Stimulated activated CD4-positive, alpha-beta T cell treated with anti-CD3 and anti-CD28 coated beads, Interleukin-15, amount 100 ng/mL, for 1 hour (primary cell): ENCODE measurements around the gene HRC.
"Not testable (repeated sequence)": the region's sequence is repeated elsewhere in the genome, so short reads cannot be mapped to it uniquely, and the experiment has no call there.

Experiments used
- DNase-seq, 2 donors: peaks; one replicate each; pipeline ENCODE4 v3.0.0-alpha.2; 2020; ENCODE audit warnings: low read depth in 1 of 2, low spot score in 1 of 2

HRC gene

GRCh38 chr19:49136771-49137171, 18.4 kb downstream of the HRC start:
- DNase-seq, result no peak

- DNase-seq, result no peak
Measured at GRCh38 chr19:49135686-49136085, 19.5 kb downstream of the HRC start.

GRCh38 chr19:49133621-49134454, 21.4 kb downstream of the HRC start:
- DNase-seq, result no peak

GRCh38 chr19:49132974-49133609, 22.1 kb downstream of the HRC start:
- no peak for DNase-seq

- no peak for DNase-seq
Measured at GRCh38 chr19:49130325-49130724, 24.9 kb downstream of the HRC start.

GRCh38 chr19:49129238-49129583, 26.0 kb downstream of the HRC start:
- no peak for DNase-seq

- DNase-seq, result no peak
Measured at GRCh38 chr19:49128545-49129237, 26.5 kb downstream of the HRC start.

GRCh38 chr19:49127674-49128544, 27.3 kb downstream of the HRC start:
- peak; percentile 92 for DNase-seq

GRCh38 chr19:49127225-49127624, 28.0 kb downstream of the HRC start:
- not testable (repeated sequence) for DNase-seq

- no peak for DNase-seq
Measured at GRCh38 chr19:49126575-49126974, 28.6 kb downstream of the HRC start.

- no peak for DNase-seq
Measured at GRCh38 chr19:49125025-49125731, 30.0 kb downstream of the HRC start.

- DNase-seq, result not testable (repeated sequence)
Measured at GRCh38 chr19:49123285-49123684, 31.9 kb downstream of the HRC start.

- DNase-seq, result not testable (repeated sequence)
Measured at GRCh38 chr19:49121841-49122240, 33.4 kb downstream of the HRC start.

- DNase-seq, result no peak
Measured at GRCh38 chr19:49120868-49121267, 34.3 kb downstream of the HRC start.

- DNase-seq, result no peak
Measured at GRCh38 chr19:49120325-49120683, 34.9 kb downstream of the HRC start.

- no peak for DNase-seq
Measured at GRCh38 chr19:49119411-49120324, 35.5 kb downstream of the HRC start, which contains the start of gene PPFIA3. Gene PPFIA3, plus strand, starts transcription at chr19:49119544. Its CDS starts 8,330 bp downstream, at chr19:49127874.

GRCh38 chr19:49118565-49119410, 36.4 kb downstream of the HRC start, which contains the start of gene C19orf73:
Gene C19orf73, minus strand, starts transcription at chr19:49119143. Its CDS starts 121 bp downstream, at chr19:49119022.
- DNase-seq, result peak; percentile 94 to 95
